HG03575 (cell line): ENCODE results near the gene EPN2.
"Not testable (repeated sequence)": the region's sequence is repeated elsewhere in the genome, so short reads cannot be mapped to it uniquely, and the experiment has no call there.

Experiments used
- ATAC-seq: cut with Tn5 transposase; IDR thresholded peaks from one replicate; pipeline ENCODE4 v1.9.1; 2021; ENCODE audit not compliant: unreplicated experiment, insufficient number of reproducible peaks, low FRiP score; ENCODE audit errors: extremely low read depth

Gene EPN2

DNA sequence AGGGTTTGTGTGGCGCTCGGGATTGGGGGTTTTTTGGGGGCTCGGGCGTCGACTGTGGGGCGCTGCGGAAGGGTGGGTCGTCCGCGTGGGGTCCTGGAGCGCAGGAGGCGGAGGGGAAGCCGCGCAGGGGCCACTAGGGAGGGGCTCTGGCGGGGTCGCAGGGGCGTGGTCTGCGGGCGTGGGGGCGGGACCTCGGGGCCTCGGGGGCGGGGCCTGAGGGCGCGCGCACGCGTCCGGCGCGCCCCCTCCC, at the start of gene EPN2:
Gene EPN2 (plus strand): TSS at position 228 of the 250 bp plus-strand sequence. CDS start 45,754 bp downstream, outside the sequence.
- not testable (repeated sequence) for ATAC-seq

DNA sequence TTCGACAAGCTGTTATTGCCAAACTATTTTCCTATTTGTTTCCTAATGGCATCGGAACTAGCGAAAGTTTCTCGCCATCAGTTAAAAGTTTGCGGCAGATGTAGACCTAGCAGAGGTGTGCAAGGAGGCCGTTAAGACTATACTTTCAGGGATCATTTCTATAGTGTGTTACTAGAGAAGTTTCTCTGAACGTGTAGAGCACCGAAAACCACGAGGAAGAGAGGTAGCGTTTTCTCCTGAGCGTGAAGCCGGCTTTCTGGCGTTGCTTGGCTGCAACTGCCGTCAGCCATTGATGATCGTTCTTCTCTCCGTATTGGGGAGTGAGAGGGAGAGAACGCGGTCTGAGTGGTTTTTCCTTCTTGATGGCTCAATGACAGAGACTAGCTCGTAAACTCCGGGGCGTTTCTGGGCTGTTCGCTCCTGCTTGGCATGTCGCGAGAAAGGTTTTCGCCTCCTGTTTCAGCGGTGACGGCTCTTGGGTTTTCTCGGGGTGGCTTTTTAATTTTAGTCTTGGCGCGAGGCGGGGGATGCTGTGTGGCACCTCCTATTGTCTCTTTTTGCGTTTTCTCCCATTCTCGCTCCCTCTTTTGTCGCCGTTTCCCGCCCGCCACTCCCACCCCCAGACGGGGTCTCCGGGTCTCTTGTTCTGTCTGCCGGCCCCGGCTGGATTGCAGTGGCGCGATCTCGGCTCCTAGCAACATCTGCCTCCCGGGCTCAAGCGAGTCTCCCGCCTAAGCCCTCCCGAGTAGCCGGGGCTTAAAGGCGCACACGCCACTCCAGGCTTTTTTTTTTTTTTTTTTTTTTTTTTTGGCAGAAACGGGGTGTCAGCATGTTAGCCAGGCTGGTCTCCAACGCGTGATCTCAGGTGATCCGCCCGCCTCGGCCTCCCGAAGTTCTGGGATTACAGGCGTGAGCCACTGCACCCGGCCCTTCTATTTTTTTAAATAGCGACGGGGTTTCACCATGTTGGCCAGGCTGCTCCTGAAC, 49.0 kb upstream of the EPN2 start:
- ATAC-seq: not testable (repeated sequence)

DNA sequence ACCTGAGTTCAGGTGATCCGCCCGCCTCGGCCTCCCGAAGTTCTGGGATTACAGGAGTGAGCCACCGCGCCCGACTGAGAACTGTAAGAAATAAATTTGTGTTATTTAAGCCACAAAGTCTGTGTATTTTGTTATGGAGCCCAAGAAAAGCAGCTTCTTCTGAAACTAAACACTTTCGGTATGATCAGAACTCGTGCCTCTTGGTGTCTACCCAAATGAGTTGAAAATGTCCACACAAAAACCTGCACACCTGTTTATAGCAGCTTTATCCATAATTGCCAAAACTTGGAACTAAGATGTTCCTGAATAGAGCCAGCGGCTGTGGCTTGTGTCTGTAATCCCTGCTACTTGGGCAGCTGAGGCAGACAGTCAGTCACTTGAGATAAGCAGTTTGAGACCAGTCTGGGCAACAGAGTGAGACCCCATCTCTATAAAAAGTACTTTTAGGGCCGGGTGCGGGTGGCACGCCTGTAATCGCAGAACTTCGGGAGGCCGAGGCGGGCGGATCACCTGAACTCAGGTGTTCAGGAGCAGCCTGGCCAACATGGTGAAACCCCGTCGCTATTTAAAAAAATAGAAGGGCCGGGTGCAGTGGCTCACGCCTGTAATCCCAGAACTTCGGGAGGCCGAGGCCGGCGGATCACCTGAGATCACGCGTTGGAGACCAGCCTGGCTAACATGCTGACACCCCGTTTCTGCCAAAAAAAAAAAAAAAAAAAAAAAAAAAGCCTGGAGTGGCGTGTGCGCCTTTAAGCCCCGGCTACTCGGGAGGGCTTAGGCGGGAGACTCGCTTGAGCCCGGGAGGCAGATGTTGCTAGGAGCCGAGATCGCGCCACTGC, 48.1 kb upstream of the EPN2 start:
- ATAC-seq: not testable (repeated sequence)

DNA sequence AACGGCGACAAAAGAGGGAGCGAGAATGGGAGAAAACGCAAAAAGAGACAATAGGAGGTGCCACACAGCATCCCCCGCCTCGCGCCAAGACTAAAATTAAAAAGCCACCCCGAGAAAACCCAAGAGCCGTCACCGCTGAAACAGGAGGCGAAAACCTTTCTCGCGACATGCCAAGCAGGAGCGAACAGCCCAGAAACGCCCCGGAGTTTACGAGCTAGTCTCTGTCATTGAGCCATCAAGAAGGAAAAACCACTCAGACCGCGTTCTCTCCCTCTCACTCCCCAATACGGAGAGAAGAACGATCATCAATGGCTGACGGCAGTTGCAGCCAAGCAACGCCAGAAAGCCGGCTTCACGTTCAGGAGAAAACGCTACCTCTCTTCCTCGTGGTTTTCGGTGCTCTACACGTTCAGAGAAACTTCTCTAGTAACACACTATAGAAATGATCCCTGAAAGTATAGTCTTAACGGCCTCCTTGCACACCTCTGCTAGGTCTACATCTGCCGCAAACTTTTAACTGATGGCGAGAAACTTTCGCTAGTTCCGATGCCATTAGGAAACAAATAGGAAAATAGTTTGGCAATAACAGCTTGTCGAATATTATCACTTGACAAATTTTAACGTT, 47.3 kb upstream of the EPN2 start:
- not testable (repeated sequence) for ATAC-seq

DNA sequence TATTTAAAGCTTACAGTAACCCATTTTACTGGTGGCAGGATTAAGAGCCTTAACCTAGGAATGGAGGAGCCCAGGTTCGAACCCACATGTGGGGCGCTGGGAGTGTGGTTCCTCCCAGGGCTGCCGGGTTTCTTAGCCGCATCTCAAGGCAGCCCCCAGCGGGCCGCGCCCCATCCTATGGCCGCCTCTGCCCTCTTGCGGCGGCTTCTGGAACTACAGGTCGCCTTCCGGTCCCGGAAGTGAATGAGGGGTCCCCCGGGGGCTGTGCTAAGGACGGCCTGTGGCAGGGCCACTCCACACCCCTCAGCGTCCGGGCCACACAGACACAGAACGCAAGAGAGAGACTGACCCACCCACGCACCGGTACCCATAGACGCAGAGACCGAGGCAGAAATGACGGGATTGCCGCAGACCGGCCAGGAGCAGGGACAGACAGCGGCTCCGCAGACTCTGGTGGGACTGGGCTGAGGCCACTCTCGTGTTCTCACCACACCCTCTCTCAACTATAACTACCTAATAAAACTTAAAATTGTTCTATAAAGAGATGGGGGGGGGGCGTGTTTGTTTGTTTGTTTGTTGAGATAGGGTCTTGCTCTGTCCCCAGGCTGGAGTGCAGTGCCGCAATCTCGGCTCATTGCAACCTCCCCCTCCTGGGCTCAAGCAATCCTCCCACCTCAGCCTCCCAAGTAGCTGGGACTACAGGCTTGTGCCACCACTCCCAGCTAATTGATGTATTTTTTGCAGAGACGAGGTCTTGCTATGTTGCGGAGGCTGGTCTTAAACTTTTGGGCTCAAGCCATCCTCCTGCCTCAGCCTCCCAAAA, 40.6 kb upstream of the EPN2 start:
- not testable (repeated sequence) for ATAC-seq

DNA sequence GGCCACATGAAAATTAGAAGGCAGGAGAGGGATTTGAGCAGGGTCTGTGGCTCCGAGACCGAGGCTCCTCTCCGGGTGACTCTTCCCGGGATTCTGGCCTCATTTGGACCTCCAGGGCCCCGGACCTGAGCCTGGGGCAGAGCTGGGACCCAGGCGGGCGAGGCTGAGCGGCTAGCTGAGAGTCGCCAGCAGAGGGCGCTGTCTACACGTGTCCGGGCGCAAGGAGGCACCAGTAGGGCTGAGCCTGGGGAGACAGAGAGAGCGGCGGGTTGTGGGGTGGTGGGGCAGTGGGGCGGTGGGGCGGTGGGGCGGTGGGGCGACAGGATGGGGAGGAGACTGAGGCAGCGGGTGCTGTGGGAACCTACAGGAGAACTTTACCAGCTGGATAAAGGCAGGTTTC, 34.7 kb upstream of the EPN2 start:
- not testable (repeated sequence) for ATAC-seq

- ATAC-seq: not testable (repeated sequence)
These were observed 33.7 kb upstream of the EPN2 start for GRCh38 chr17:19203429-19203828.

DNA sequence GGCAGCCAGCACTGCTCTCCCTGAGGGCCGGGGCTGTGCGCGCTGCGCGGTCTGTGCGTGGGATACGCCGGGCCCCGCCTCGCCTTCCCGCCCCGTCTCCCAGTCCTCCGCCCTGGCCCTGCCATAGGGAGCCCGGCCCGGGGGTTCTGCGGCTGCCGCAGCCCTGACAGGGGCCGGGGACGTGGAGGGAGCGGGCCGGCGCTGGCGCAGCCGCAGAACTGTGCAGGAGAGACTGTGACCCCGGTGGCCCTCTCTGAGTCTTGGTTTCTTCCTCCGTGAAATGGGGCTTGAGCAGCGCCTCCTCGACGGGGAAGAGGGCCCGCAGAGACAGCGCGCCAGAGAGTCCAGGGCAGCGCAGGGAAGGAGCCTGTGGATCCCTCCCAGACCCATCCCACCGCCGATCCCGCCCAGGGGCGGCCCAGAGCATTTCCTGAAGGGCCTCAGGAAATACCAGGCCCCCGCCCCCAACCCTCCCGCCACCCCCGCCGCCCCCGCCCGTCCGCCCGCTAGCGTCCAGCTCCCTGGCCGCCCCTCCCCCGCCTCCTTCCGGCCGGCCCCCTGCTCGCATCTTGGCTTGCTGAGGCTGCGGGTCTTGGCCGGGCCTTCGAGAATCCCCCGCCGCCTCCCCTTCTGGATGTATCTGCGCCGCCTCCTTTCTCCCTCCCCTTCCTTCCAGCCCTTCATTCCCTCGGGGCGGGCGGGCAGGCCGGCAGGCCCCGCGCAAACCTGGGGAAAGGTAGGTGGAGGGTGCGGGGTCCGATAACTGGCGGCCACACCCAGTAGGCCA, 21.9 kb upstream of the EPN2 start:
- not testable (repeated sequence) for ATAC-seq

GRCh38 chr17:19216148-19216926, 20.8 kb upstream of the EPN2 start:
- not testable (repeated sequence) for ATAC-seq

DNA sequence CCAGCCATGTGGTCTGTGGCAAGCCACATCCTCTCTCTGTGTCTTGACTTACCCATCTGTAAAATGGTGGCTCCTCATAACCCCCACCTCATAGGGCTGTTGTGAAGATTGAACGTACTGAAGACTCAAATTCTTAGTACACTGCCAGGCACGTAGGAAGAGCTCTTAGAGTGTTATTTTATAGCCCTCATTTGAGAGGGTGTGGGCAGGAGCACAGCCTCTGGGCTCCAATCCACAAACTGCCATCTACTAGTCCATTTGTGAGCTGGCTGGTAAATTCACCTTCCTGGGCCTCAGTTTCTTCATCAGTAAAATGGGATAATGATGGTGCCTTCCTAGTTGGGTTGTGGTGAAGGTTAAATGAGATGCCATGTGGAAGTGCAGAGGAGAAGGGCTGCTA, 18.3 kb upstream of the EPN2 start:
- not testable (repeated sequence) for ATAC-seq

DNA sequence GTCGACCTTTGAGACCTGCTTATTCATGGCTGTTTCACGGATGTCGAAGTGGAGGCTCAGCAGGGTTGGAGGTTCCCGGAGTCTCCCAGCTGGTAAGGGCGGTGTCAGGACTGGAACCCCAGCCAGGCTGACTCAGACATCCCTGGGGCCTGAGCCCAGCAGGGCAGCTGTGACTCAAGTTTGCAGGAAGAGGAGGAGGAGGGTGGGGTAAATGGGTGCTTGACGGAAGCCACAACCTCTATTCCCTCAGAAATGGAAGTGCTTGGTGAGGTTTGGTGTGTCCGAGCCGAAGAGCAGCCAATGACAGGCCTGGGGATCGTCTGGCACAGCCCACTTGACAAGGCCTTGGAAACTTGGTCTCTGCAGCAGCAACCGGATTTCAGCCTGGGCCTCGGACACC, 17.8 kb upstream of the EPN2 start:
- not testable (repeated sequence) for ATAC-seq

DNA sequence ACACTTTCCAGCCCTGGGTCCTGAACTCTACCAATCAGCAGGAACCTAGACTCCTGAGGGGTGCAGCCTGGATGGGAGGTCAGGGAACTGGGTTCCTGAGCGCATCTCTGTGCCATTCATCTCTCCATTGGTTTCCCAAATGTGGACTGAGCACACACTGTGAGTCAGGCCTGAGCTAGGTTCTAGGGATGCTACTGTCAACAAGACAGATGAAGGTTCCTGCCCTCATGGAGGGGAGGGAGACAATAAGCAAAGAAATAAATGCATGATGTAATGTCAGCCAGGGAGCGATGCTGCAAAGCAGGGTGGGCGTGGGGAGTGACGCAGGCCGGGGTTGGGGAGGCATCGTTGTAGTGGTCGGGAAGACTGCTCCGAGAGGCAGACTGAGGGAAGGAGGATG, 17.0 kb upstream of the EPN2 start:
- not testable (repeated sequence) for ATAC-seq

DNA sequence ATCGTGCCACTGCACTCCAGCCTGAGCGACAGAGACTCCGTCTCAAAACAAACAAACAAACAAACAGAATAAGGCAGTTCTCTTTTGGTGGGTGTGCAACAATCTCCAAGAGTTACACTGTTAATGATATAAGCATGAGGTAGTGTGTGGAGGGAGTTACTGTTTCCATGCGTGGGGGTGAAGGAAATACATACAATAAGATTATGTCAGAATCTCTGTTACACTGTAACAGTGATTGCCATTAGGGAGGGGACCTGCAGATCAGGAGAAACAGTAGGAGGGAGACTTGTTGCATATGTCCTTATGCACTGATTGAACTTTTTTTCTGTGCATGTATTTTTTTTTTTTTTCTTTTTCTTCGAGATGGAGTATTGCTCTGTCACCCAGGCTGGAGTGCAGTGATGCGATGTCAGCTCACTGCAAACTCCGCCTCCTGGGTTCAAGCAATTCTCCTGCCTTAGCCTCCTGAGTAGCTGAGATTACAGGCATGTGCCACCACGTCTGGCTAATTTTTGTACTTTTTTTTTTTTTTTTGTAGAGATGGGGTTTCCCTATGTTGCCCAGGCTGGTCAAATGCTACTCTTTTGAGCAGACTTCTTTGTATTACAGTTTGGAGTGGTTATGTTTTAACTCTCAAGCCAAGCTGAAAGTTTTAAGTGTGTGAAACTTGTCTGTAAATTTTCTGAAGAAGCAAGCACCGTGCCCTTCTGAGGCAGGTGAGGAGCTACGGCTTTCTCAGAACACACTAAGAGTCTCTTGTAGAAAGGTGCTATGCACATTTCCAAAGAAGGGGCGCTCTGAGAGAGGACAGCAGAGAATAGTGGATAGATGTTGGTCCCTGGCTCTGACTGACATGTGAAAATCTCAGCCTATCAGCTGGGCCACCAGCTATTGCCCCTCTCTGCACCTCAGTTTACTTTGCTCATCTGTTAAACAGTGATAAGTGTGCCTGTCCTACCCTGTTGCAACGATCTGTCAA, 10.3 kb upstream of the EPN2 start:
- ATAC-seq: not testable (repeated sequence)

- not testable (repeated sequence) for ATAC-seq
These were observed 2.5 kb upstream of the EPN2 start for GRCh38 chr17:19234676-19235075.

GRCh38 chr17:19236351-19237138, 621 bp upstream of the EPN2 start:
- ATAC-seq: not testable (repeated sequence)
